ENCODE data around the gene ADAMTS7. TPM values are rescaled to one million over a fixed set of nuclear protein-coding genes. Genes with fewer than 3 reads are reported as not detected.
A peak's percentile ranks its signal among the peaks of the same experiment; 100 is the strongest.
"Not testable (repeated sequence)": the region's sequence is repeated elsewhere in the genome, so short reads cannot be mapped to it uniquely, and the experiment has no call there.

ADAMTS7 gene
- total and polyA plus RNA-seq, 2 donors (not counting 1 experiment from before 2014, with no cell fraction given): 0.10 to 16.6 TPM

DNA sequence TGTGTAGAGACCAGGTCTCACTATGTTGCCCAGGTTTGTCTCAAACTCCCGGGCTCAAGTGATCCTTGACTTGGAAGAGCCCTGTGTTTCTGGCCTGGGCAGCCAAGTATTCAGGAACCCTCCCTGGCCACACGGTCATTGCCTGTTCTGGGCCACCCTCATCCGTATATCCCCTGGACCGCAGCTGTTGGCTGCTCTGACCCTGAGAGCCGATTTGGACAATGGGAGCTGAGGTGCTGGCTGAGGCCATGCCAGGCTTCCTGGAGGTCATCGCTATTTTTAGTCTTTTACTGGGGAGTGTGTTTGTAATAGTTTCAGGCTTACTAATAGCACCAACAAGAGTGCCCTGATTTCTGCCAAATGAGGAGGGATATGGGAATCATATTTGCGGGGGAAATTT is 60.7 kb downstream of the ADAMTS7 start:
- no peak overlapping the region for H3K27ac Mint-ChIP-seq
- Histone ChIP-seq H3K4me2 (replicated peaks; ENCODE audit: low read depth, low read length, poor library complexity, severe bottlenecking) (peak overlapping the region; percentile 40), H3K79me2 (ENCODE audit: control insufficient read depth, insufficient read depth, low read length) (no peaks in the 10 kb centered on the region), H3K36me3 (replicated peaks in 1 of 2; ENCODE audit: control extremely low read depth in 1 of 2, control insufficient read depth in 1 of 2, extremely low read depth in 1 of 2, insufficient read depth in 2 of 2, low read length in 1 of 2) (no peaks in the 10 kb centered on the region), H3K27me3 (replicated peaks in 1 of 4; ENCODE audit: control extremely low read depth in 1 of 4, control insufficient read depth in 3 of 4, insufficient read depth in 4 of 4, low read length in 3 of 4) (no peaks in the 10 kb centered on the region), H2AFZ (ENCODE audit: insufficient read depth, low read depth, low read length, poor library complexity, severe bottlenecking) (peak overlapping the region; percentile 60), H3K9me3 (ENCODE audit: control extremely low read depth in 1 of 3, control insufficient read depth in 2 of 3, insufficient read depth in 1 of 3, low read length in 2 of 3) (no peaks in the 10 kb centered on the region), H3K27ac (ENCODE audit: low read length in 2 of 2) (no peak overlapping the region), H3K9ac (ENCODE audit: low read length) (no peak overlapping the region), H4K20me1 (ENCODE audit: control insufficient read depth, insufficient read depth, low read length, poor library complexity, severe bottlenecking) (no peaks in the 10 kb centered on the region), H3K4me1 (ENCODE audit: control insufficient read depth in 2 of 2, insufficient read depth in 2 of 2, low read length in 2 of 2) (peaks cover 0 to 11% of the 10 kb centered on the region in 2 donors), H3K4me3 (ENCODE audit: control extremely low read depth in 1 of 5, extremely low read depth in 1 of 5, insufficient read depth in 1 of 5, low read depth in 2 of 5, low read length in 4 of 5) (no peak overlapping the region)
- CTCF ChIA-PET: interaction anchor here (1.0 to 2.6 kb wide), 8 partner anchors 11 to 131 kb away, joined by 3 to 12 read pairs (median 4); no protein-coding TSS in a partner anchor
- ATAC-seq (ENCODE audit: low read depth): no peak
- peak overlapping the region; percentile 32 for H3K4me3 Mint-ChIP-seq
- WGBS (ENCODE audit: insufficient coverage): 87% methylated on average over 5 of the region's 7 CpGs
- H3K9me3 Mint-ChIP-seq (ENCODE audit: insufficient read depth): no peaks in the 10 kb centered on the region
- H3K27me3 Mint-ChIP-seq: no peaks in the 10 kb centered on the region
- TF ChIP-seq, protein P1, sequence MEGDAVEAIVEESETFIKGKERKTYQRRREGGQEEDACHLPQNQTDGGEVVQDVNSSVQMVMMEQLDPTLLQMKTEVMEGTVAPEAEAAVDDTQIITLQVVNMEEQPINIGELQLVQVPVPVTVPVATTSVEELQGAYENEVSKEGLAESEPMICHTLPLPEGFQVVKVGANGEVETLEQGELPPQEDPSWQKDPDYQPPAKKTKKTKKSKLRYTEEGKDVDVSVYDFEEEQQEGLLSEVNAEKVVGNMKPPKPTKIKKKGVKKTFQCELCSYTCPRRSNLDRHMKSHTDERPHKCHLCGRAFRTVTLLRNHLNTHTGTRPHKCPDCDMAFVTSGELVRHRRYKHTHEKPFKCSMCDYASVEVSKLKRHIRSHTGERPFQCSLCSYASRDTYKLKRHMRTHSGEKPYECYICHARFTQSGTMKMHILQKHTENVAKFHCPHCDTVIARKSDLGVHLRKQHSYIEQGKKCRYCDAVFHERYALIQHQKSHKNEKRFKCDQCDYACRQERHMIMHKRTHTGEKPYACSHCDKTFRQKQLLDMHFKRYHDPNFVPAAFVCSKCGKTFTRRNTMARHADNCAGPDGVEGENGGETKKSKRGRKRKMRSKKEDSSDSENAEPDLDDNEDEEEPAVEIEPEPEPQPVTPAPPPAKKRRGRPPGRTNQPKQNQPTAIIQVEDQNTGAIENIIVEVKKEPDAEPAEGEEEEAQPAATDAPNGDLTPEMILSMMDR (IDR thresholded peaks at IDR 0.05): no peak
- TF ChIP-seq EZH2 (IDR thresholded peaks at IDR 0.05; ENCODE audit: borderline replicate concordance, insufficient read depth, low read depth, low read length, poor library complexity, severe bottlenecking): no peak
- no peak for DNase-seq
- POLR2A ChIA-PET: no interaction called here
- intact Hi-C loops (cut with micrococcal nuclease): loop anchor here (5.0 to 10.0 kb wide), 3 partner anchors 113 to 456 kb away; partner anchors contain the start of gene SKIC8
- peaks cover 5% of the 10 kb centered on the region for H3K4me1 Mint-ChIP-seq

DNA sequence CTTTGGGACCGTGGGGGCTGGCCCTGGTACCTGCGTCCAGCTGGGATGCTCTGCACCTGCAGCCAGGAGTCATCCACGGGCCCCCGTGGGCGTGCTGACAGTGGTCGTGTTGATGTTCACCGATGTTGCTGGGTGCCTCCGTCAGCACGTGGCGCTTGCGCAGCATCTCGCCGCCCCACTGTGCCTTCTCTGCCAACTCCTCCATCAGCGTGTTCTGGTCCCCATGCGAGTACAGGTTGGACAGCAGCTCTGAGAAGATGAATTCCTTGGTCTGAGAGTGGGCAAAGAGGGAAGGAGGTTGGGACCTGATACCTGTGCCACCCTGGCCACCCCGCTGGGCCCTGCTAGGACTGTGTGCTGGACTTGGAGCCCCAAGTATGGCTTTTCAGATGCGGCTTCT is 61.4 kb downstream of the ADAMTS7 start:
- DNase-seq (no peak), ATAC-seq (ENCODE audit: low read depth) (no peak)
- Histone ChIP-seq H4K20me1 (ENCODE audit: control insufficient read depth, insufficient read depth, low read length, poor library complexity, severe bottlenecking) (no peaks in the 10 kb centered on the region), H3K4me2 (replicated peaks; ENCODE audit: low read depth, low read length, poor library complexity, severe bottlenecking) (no peak overlapping the region), H3K27me3 (replicated peaks in 1 of 4; ENCODE audit: control extremely low read depth in 1 of 4, control insufficient read depth in 3 of 4, insufficient read depth in 4 of 4, low read length in 3 of 4) (no peaks in the 10 kb centered on the region), H3K4me3 (ENCODE audit: control extremely low read depth in 1 of 5, extremely low read depth in 1 of 5, insufficient read depth in 1 of 5, low read depth in 2 of 5, low read length in 4 of 5) (no peak overlapping the region), H3K36me3 (replicated peaks in 1 of 2; ENCODE audit: control extremely low read depth in 1 of 2, control insufficient read depth in 1 of 2, extremely low read depth in 1 of 2, insufficient read depth in 2 of 2, low read length in 1 of 2) (no peaks in the 10 kb centered on the region), H3K9me3 (ENCODE audit: control extremely low read depth in 1 of 3, control insufficient read depth in 2 of 3, insufficient read depth in 1 of 3, low read length in 2 of 3) (no peaks in the 10 kb centered on the region), H3K9ac (ENCODE audit: low read length) (no peak overlapping the region), H3K27ac (ENCODE audit: low read length in 2 of 2) (no peak overlapping the region), H3K4me1 (ENCODE audit: control insufficient read depth in 2 of 2, insufficient read depth in 2 of 2, low read length in 2 of 2) (peaks cover 0 to 11% of the 10 kb centered on the region in 2 donors), H2AFZ (ENCODE audit: insufficient read depth, low read depth, low read length, poor library complexity, severe bottlenecking) (no peak overlapping the region), H3K79me2 (ENCODE audit: control insufficient read depth, insufficient read depth, low read length) (no peaks in the 10 kb centered on the region)
- H3K9me3 Mint-ChIP-seq (ENCODE audit: insufficient read depth): no peaks in the 10 kb centered on the region
- intact Hi-C loops (cut with micrococcal nuclease): loop anchor here (5.0 to 10.0 kb wide), 3 partner anchors 113 to 455 kb away; partner anchors contain the start of gene SKIC8
- 91% methylated on average over 15 of the region's 17 CpGs for WGBS (ENCODE audit: insufficient coverage)
- H3K4me3 Mint-ChIP-seq: no peak overlapping the region
- H3K27me3 Mint-ChIP-seq: no peaks in the 10 kb centered on the region
- CTCF ChIA-PET: interaction anchor here (2.6 kb wide), 1 partner anchor 10 kb away, joined by 12 read pairs; no protein-coding TSS in a partner anchor
- TF ChIP-seq, protein P1 (IDR thresholded peaks at IDR 0.05): no peak
- TF ChIP-seq EZH2 (IDR thresholded peaks at IDR 0.05; ENCODE audit: borderline replicate concordance, insufficient read depth, low read depth, low read length, poor library complexity, severe bottlenecking): no peak
- no peak overlapping the region for H3K27ac Mint-ChIP-seq
- POLR2A ChIA-PET: no interaction called here
- H3K4me1 Mint-ChIP-seq: peaks cover 5% of the 10 kb centered on the region

DNA sequence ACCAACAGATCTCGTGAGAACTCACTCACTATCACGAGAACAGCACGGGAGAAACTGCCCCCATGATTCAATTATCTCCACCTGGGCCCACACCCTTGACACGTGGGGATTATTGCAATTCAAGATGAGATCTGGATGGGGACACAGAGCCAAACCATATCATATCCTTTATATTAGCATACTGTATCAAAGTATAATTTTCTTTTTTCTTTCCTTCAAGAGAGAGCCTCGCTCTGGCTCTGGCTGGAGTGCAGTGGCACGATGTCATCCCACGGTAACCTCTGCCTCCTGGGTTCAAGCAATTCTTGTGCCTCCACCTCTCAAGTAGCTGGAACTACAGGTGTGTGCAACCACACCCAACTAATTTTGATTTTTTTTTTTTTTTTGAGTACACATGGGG is 63.4 kb downstream of the ADAMTS7 start:
- H3K27ac Mint-ChIP-seq; H3K79me2 ChIP-seq (ENCODE audit: control insufficient read depth, insufficient read depth, low read length); H3K27me3 ChIP-seq (replicated peaks in 1 of 4; ENCODE audit: control extremely low read depth in 1 of 4, control insufficient read depth in 3 of 4, insufficient read depth in 4 of 4, low read length in 3 of 4); POLR2A ChIA-PET; H4K20me1 ChIP-seq (ENCODE audit: control insufficient read depth, insufficient read depth, low read length, poor library complexity, severe bottlenecking); ATAC-seq (ENCODE audit: low read depth); CTCF ChIA-PET; H3K4me3 ChIP-seq (ENCODE audit: control extremely low read depth in 1 of 5, extremely low read depth in 1 of 5, insufficient read depth in 1 of 5, low read depth in 2 of 5, low read length in 4 of 5); H3K4me1 Mint-ChIP-seq; H3K27me3 Mint-ChIP-seq; H3K36me3 ChIP-seq (replicated peaks in 1 of 2; ENCODE audit: control extremely low read depth in 1 of 2, control insufficient read depth in 1 of 2, extremely low read depth in 1 of 2, insufficient read depth in 2 of 2, low read length in 1 of 2); H3K9me3 Mint-ChIP-seq (ENCODE audit: insufficient read depth); H2AFZ ChIP-seq (ENCODE audit: insufficient read depth, low read depth, low read length, poor library complexity, severe bottlenecking); H3K27ac ChIP-seq (ENCODE audit: low read length in 2 of 2); H3K4me3 Mint-ChIP-seq; H3K9ac ChIP-seq (ENCODE audit: low read length); intact Hi-C loops (cut with micrococcal nuclease); H3K4me2 ChIP-seq (replicated peaks; ENCODE audit: low read depth, low read length, poor library complexity, severe bottlenecking); DNase-seq; H3K9me3 ChIP-seq (ENCODE audit: control extremely low read depth in 1 of 3, control insufficient read depth in 2 of 3, insufficient read depth in 1 of 3, low read length in 2 of 3): not testable (repeated sequence)
- H3K4me1 ChIP-seq (ENCODE audit: control insufficient read depth in 2 of 2, insufficient read depth in 2 of 2, low read length in 2 of 2): peaks cover 0 to 11% of the 10 kb centered on the region in 2 donors
- 97% methylated on average over 3 of the region's 7 CpGs for WGBS (ENCODE audit: insufficient coverage)

Measured in B cell (primary cell).